ENCODE results near the gene CHIC1. TPM values are rescaled to one million over a fixed set of nuclear protein-coding genes. Genes with fewer than 3 reads are reported as not detected.
"Not testable (repeated sequence)": the region's sequence is repeated elsewhere in the genome, so short reads cannot be mapped to it uniquely, and the experiment has no call there.

CHIC1 gene
- total and polyA plus RNA-seq, 2 donors (not counting 1 experiment from before 2014, with no cell fraction given) = 8.6 to 9.1 TPM

GRCh38 chrX:73525928-73526690 lies 36.9 kb upstream of the CHIC1 start:
- Histone ChIP-seq H3K4me1 (ENCODE audit: control insufficient read depth, extremely low read depth, insufficient read depth, low read length) (no peaks in the 10 kb centered on the region), H2AFZ (ENCODE audit: low read length) (no peak overlapping the region), H3K79me2 (ENCODE audit: control insufficient read depth, insufficient read depth, low read length) (no peaks in the 10 kb centered on the region), H3K4me3 (replicated peaks in 1 of 4; ENCODE audit: control extremely low read depth in 1 of 4, insufficient read depth in 1 of 4, low read depth in 3 of 4, low read length in 4 of 4) (no peak overlapping the region), H3K27me3 (ENCODE audit: control insufficient read depth, insufficient read depth, low read length) (no peaks in the 10 kb centered on the region), H3K4me2 (ENCODE audit: extremely low read depth, insufficient read depth, low read length) (no peak overlapping the region), H3K9me3 (ENCODE audit: control insufficient read depth, insufficient read depth, low read depth, low read length) (no peaks in the 10 kb centered on the region), H4K20me1 (ENCODE audit: control insufficient read depth, extremely low read depth, insufficient read depth, low read length) (no peaks in the 10 kb centered on the region), H3K9ac (ENCODE audit: insufficient read depth, low read length) (no peak overlapping the region), H3K36me3 (ENCODE audit: control insufficient read depth, insufficient read depth, low read length) (no peaks in the 10 kb centered on the region), H3K27ac (ENCODE audit: insufficient read depth, low read length) (no peak overlapping the region)
- TF ChIP-seq CTCF (conservative IDR thresholded peaks at IDR 0.05 in 1 of 2, IDR thresholded peaks at IDR 0.05 in 1 of 2; ENCODE audit: low read depth in 1 of 2, low read length in 2 of 2) = no peak
- no peak for TF ChIP-seq EZH2 (IDR thresholded peaks at IDR 0.05; ENCODE audit: low read length, missing control alignments)
- no peak for DNase-seq (ENCODE audit: low read depth in 2 of 2)

- H3K4me3 ChIP-seq (replicated peaks in 1 of 4; ENCODE audit: control extremely low read depth in 1 of 4, insufficient read depth in 1 of 4, low read depth in 3 of 4, low read length in 4 of 4); H4K20me1 ChIP-seq (ENCODE audit: control insufficient read depth, extremely low read depth, insufficient read depth, low read length); DNase-seq (ENCODE audit: low read depth in 2 of 2); H3K9ac ChIP-seq (ENCODE audit: insufficient read depth, low read length); H3K36me3 ChIP-seq (ENCODE audit: control insufficient read depth, insufficient read depth, low read length); H3K27me3 ChIP-seq (ENCODE audit: control insufficient read depth, insufficient read depth, low read length); H3K9me3 ChIP-seq (ENCODE audit: control insufficient read depth, insufficient read depth, low read depth, low read length); H3K4me2 ChIP-seq (ENCODE audit: extremely low read depth, insufficient read depth, low read length); H3K27ac ChIP-seq (ENCODE audit: insufficient read depth, low read length); H3K4me1 ChIP-seq (ENCODE audit: control insufficient read depth, extremely low read depth, insufficient read depth, low read length); H2AFZ ChIP-seq (ENCODE audit: low read length); H3K79me2 ChIP-seq (ENCODE audit: control insufficient read depth, insufficient read depth, low read length): not testable (repeated sequence)
Observed at GRCh38 chrX:73531655-73532054, 31.3 kb upstream of the CHIC1 start.

GRCh38 chrX:73556159-73556558 lies 6.8 kb upstream of the CHIC1 start:
- H3K79me2 ChIP-seq (ENCODE audit: control insufficient read depth, insufficient read depth, low read length) = no peaks in the 10 kb centered on the region
- H3K9ac ChIP-seq (ENCODE audit: insufficient read depth, low read length) = no peak overlapping the region
- no peak overlapping the region for H3K4me3 ChIP-seq (replicated peaks in 1 of 4; ENCODE audit: control extremely low read depth in 1 of 4, insufficient read depth in 1 of 4, low read depth in 3 of 4, low read length in 4 of 4)
- DNase-seq (ENCODE audit: low read depth in 2 of 2) = no peak
- H3K27me3 ChIP-seq (ENCODE audit: control insufficient read depth, insufficient read depth, low read length) = no peaks in the 10 kb centered on the region
- H3K9me3 ChIP-seq (ENCODE audit: control insufficient read depth, insufficient read depth, low read depth, low read length) = no peaks in the 10 kb centered on the region
- H3K4me2 ChIP-seq (ENCODE audit: extremely low read depth, insufficient read depth, low read length) = no peak overlapping the region
- no peak overlapping the region for H2AFZ ChIP-seq (ENCODE audit: low read length)
- H3K36me3 ChIP-seq (ENCODE audit: control insufficient read depth, insufficient read depth, low read length) = no peaks in the 10 kb centered on the region
- H3K27ac ChIP-seq (ENCODE audit: insufficient read depth, low read length) = no peak overlapping the region
- H3K4me1 ChIP-seq (ENCODE audit: control insufficient read depth, extremely low read depth, insufficient read depth, low read length) = no peaks in the 10 kb centered on the region
- H4K20me1 ChIP-seq (ENCODE audit: control insufficient read depth, extremely low read depth, insufficient read depth, low read length) = no peaks in the 10 kb centered on the region
- no peak for TF ChIP-seq EZH2 (IDR thresholded peaks at IDR 0.05; ENCODE audit: low read length, missing control alignments)
- no peak for TF ChIP-seq CTCF (conservative IDR thresholded peaks at IDR 0.05 in 1 of 2, IDR thresholded peaks at IDR 0.05 in 1 of 2; ENCODE audit: low read depth in 1 of 2, low read length in 2 of 2)

All from fibroblast of lung (primary cell).